ENCODE data around the gene SORCS2. TPM values are rescaled to one million over a fixed set of nuclear protein-coding genes. Genes with fewer than 3 reads are reported as not detected.

Gene SORCS2
- total RNA-seq, 1 donor from 2014 or later: 7.1 TPM

DNA sequence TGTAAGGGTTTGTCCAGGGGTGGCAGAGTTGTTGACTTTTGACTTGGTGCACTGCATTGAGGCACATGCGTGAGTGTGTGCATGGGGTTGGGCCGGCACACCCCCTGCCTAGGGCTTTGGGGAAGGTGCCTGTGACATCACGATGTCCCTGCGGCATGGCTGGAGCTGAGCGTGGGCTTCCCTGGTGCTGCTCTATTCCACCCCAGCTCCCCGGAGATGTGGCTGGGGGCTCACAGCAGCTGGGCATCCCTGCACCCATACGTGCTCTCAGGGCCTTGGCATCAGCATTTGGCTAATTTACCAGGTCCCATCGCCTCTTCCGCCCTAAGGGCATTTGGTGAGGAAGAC lies 236.7 kb downstream of the SORCS2 start:
- TF ChIP-seq, protein P1, sequence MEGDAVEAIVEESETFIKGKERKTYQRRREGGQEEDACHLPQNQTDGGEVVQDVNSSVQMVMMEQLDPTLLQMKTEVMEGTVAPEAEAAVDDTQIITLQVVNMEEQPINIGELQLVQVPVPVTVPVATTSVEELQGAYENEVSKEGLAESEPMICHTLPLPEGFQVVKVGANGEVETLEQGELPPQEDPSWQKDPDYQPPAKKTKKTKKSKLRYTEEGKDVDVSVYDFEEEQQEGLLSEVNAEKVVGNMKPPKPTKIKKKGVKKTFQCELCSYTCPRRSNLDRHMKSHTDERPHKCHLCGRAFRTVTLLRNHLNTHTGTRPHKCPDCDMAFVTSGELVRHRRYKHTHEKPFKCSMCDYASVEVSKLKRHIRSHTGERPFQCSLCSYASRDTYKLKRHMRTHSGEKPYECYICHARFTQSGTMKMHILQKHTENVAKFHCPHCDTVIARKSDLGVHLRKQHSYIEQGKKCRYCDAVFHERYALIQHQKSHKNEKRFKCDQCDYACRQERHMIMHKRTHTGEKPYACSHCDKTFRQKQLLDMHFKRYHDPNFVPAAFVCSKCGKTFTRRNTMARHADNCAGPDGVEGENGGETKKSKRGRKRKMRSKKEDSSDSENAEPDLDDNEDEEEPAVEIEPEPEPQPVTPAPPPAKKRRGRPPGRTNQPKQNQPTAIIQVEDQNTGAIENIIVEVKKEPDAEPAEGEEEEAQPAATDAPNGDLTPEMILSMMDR (IDR thresholded peaks at IDR 0.05; ENCODE audit: unreplicated experiment): no peak
- no peak overlapping the region for H3K4me3 Mint-ChIP-seq
- H3K27ac Mint-ChIP-seq: peak overlapping the region; percentile 14
- peaks cover 22% of the 10 kb centered on the region for H3K4me1 Mint-ChIP-seq
- H3K27me3 Mint-ChIP-seq (ENCODE audit: low read depth): no peaks in the 10 kb centered on the region
- no peaks in the 10 kb centered on the region for H3K9me3 Mint-ChIP-seq
- DNase-seq (ENCODE audit: low spot score in 2 of 2, unreplicated experiment in 2 of 2): peak in 1 of 2 experiments; percentile 24
- H3K36me3 Mint-ChIP-seq: no peaks in the 10 kb centered on the region

DNA sequence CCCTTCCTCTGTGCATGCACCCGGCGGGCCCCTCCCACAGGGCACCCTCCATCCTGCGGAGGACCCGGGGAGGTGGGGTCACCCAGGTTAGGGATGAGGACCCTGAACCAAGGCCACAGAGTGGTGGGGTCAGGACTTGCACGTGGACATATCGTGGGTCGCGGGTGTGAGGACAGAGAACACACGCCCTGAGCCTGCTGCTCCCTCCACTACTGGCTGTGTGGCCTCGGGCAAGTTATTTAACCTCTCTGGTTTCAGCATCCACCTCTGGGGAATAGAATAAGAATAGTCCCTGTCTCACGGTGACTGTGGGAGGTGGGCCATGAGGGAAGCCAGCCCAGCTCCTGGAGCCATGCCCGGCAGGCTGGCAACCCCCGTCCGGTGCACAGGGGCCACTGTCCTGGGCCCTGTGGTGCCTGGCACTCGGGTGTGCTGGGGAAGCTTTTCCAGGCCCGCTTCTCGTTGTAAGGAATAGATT lies 237.3 kb downstream of the SORCS2 start:
- H3K27ac Mint-ChIP-seq: peak overlapping the region; percentile 86
- DNase-seq (ENCODE audit: low spot score in 2 of 2, unreplicated experiment in 2 of 2): no peak
- H3K4me1 Mint-ChIP-seq: peaks cover 22% of the 10 kb centered on the region
- H3K4me3 Mint-ChIP-seq: no peak overlapping the region
- no peaks in the 10 kb centered on the region for H3K9me3 Mint-ChIP-seq
- no peaks in the 10 kb centered on the region for H3K36me3 Mint-ChIP-seq
- TF ChIP-seq, protein P1 (IDR thresholded peaks at IDR 0.05; ENCODE audit: unreplicated experiment): no peak
- H3K27me3 Mint-ChIP-seq (ENCODE audit: low read depth): no peaks in the 10 kb centered on the region

DNA sequence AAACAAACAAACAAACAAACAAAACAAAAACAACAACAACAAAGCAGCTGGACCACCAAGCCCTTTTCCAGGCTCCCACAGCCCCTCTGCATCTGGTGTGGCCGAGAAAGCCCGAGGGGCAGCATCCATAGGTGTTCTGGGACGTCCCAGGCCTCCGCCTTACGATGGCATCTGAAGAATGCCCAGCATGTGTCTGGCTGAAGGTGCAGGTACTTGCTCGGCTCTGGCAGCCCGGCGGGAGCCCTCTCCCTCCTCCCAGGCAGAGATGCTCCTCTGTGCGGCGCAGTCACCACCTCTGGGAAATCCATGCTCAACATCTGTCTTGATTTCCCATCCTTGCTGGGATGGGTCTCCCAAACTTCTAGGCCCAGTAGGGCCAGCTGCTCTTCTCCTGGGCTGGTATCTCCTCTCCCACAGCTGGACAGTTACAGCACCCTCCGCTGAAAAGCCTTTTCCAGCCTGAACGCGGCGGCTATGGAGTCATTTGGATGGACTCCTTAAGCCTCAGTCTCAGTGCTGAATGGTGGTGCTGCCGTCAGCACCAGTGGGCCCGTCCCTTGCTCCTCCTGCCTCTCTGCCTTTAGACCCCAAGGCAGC lies 238.1 kb downstream of the SORCS2 start:
- Mint-ChIP-seq H3K9me3 (no peaks in the 10 kb centered on the region), H3K4me3 (no peak overlapping the region), H3K27me3 (ENCODE audit: low read depth) (no peaks in the 10 kb centered on the region), H3K4me1 (peaks cover 29% of the 10 kb centered on the region), H3K36me3 (no peaks in the 10 kb centered on the region), H3K27ac (peak overlapping the region; percentile 86)
- peak in 1 of 2 experiments; percentile 61 for DNase-seq (ENCODE audit: low spot score in 2 of 2, unreplicated experiment in 2 of 2)
- TF ChIP-seq, protein P1 (IDR thresholded peaks at IDR 0.05; ENCODE audit: unreplicated experiment): no peak

DNA sequence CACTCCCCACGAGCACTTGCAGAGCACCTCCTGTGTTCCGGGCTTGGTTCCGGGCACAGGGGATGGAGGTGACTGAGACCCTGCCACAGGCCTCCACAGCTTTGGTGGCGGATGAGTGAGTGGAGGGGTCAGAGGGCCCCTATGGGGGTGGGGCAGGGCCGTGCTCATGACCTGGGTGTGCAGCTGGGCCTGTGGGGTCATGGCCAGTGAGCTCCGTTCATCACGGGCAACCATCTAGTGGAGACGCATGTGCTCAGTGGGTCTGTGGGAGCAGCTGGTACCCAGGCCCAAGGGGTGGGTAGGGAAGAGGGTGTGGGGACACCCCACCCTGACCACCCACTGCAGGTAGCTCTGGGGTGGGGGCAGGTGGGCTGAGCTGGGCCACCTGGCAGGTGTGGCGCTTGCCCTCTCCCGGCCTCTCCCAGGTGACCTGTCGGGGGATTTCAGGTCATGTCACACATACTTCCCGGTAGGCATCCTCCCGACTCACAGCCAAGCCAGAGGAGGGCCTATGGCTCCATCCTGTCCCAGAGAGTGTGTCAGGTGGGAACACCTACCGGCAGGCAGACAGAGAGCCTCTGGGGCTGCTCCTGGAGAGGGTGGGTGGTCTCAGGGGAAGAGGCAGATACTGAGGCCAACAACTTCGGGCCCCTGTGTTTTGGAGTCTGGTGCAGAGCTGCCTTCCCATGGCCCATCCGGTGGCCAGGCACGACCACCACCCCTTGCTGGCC lies 238.8 kb downstream of the SORCS2 start:
- TF ChIP-seq, protein P1 (IDR thresholded peaks at IDR 0.05; ENCODE audit: unreplicated experiment): no peak
- Mint-ChIP-seq H3K27me3 (ENCODE audit: low read depth) (no peaks in the 10 kb centered on the region), H3K4me1 (peaks cover 33% of the 10 kb centered on the region), H3K4me3 (no peak overlapping the region), H3K27ac (peak overlapping the region; percentile 73), H3K36me3 (no peaks in the 10 kb centered on the region), H3K9me3 (no peaks in the 10 kb centered on the region)
- DNase-seq (ENCODE audit: low spot score in 2 of 2, unreplicated experiment in 2 of 2): no peak

DNA sequence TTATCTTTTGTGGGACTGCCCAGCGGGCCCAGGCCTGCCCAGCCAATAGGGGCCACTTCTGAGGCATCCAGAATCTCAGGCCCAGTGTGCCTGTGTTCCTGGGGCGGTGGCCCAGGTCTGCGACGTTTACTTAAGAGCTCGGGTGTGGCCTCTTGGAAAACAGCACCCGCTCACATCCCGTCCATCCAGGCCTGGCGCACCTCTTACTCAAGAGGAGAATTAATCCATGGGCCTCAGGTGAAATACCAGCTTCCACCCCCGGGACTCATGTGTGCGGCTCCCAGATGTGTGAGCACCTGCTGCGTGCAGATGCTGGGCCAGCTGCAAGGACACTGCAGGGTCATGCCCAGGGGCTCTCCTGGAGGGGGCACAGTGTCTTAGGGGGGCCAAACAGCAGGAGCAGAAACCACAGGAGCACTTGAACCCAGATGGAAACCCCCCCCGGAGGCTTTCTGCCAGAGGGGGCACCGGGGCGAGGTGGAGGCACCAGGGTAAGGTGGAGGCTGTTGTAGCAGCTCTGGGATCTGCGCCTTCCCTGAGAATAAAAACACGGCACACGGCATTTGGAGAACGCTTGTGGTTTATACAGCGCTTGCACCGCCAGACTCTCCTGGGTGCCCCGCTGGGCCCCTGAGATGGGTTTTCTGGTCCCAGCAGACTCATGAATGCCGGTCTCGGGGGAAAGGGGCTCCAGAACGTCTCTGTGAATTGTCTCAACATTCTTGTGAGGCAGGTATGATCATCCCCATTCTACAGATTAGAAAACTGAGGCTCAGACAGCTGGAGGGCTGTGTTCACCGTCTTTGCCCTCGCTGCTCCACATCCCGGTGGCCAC lies 239.6 kb downstream of the SORCS2 start:
- no peak for DNase-seq (ENCODE audit: low spot score in 2 of 2, unreplicated experiment in 2 of 2)
- H3K27me3 Mint-ChIP-seq (ENCODE audit: low read depth): no peaks in the 10 kb centered on the region

More for the DNA sequence above, 239.6 kb downstream of the SORCS2 start:
- Mint-ChIP-seq H3K9me3 (no peaks in the 10 kb centered on the region), H3K36me3 (no peaks in the 10 kb centered on the region), H3K4me3 (no peak overlapping the region), H3K4me1 (peaks cover 33% of the 10 kb centered on the region), H3K27ac (no peak overlapping the region)
- TF ChIP-seq, protein P1 (IDR thresholded peaks at IDR 0.05; ENCODE audit: unreplicated experiment): no peak

Data from mesothelial cell of epicardium (in vitro differentiated cells).